ENCODE data around the gene NECTIN1. TPM values are rescaled to one million over a fixed set of nuclear protein-coding genes. Genes with fewer than 3 reads are reported as not detected.

Gene NECTIN1
- total and polyA plus RNA-seq, 2 of the 4 experiments (the other 2 are of a cell fraction), result 2.3 to 4.2 TPM

- no peaks in the 10 kb centered on the region for H3K79me1 ChIP-seq (ENCODE audit: low read depth in 1 of 2, low read length in 2 of 2)
- H2AK9ac ChIP-seq (replicated peaks; ENCODE audit: low read depth, low read length, poor library complexity), result no peak overlapping the region
- TF ChIP-seq ELK1 (IDR thresholded peaks at IDR 0.05; ENCODE audit: borderline replicate concordance, low read depth, low read length) (no peak), RAD21 (IDR thresholded peaks at IDR 0.05; ENCODE audit: low read length) (no peak), CEBPB (IDR thresholded peaks at IDR 0.05; ENCODE audit: low read depth, low read length) (no peak), RCOR1 (IDR thresholded peaks at IDR 0.05; ENCODE audit: insufficient replicate concordance, low read length) (no peak), POLR2A (IDR thresholded peaks at IDR 0.05; ENCODE audit: low read depth, low read length) (no peak), NFE2L2 (IDR thresholded peaks at IDR 0.05; ENCODE audit: low read depth, low read length) (no peak), MAZ (IDR thresholded peaks at IDR 0.05; ENCODE audit: borderline replicate concordance, low read depth, low read length) (no peak), SMC3 (IDR thresholded peaks at IDR 0.05; ENCODE audit: low read depth, low read length) (no peak), CHD1 (IDR thresholded peaks at IDR 0.05; ENCODE audit: low read depth, low read length) (no peak), MXI1 (IDR thresholded peaks at IDR 0.05; ENCODE audit: borderline replicate concordance, low read depth, low read length) (no peak)
- no peaks in the 10 kb centered on the region for H3K9me3 ChIP-seq (ENCODE audit: control insufficient read depth, insufficient read depth, low read length)
- no peaks in the 10 kb centered on the region for H4K20me1 ChIP-seq (ENCODE audit: insufficient read depth, low read length)
- no peak overlapping the region for H3K27ac ChIP-seq (ENCODE audit: insufficient read depth, low read length)
- H3K4ac ChIP-seq (ENCODE audit: low read depth, low read length), result no peak overlapping the region
- WGBS, 2 experiments (ENCODE audit: extremely low coverage in 2 of 2, insufficient read length in 1 of 2), result no CpG with 5 or more reads among the region's 8 CpGs
- 0 out of 2 replicates have a peak, but pooled peaks cover 2% of the 10 kb centered on the region for H3K9me1 ChIP-seq (ENCODE audit: insufficient read depth, low read length)
- peaks cover 75% of the 10 kb centered on the region for H3K27me3 ChIP-seq (ENCODE audit: control insufficient read depth, insufficient read depth, low read length)
- BruUV-seq (replicated peaks), result no TSS peak
- H3K4me1 ChIP-seq (ENCODE audit: control insufficient read depth, insufficient read depth, low read length), result no peaks in the 10 kb centered on the region; the same call in 1 of the 2 replicates
- H4K8ac ChIP-seq (ENCODE audit: low read depth in 2 of 2, low read length in 2 of 2), result no peak overlapping the region
- no peak overlapping the region for H2AFZ ChIP-seq (replicated peaks; ENCODE audit: low read length, poor library complexity)
- H3K56ac ChIP-seq (ENCODE audit: extremely low read depth, insufficient read depth, low read length), result no peak overlapping the region
- H3K9ac ChIP-seq (ENCODE audit: low read depth, low read length), result no peak overlapping the region
- DNase-seq (no peak), ATAC-seq (ENCODE audit: low read depth) (no peak)
- H3K4me3 ChIP-seq (ENCODE audit: insufficient read depth, low read depth, low read length), result no peak overlapping the region
- H2BK120ac ChIP-seq (ENCODE audit: low read depth, low read length), result no peak overlapping the region
- H4K5ac ChIP-seq (ENCODE audit: low read depth, low read length), result no peak overlapping the region
- ChIA-PET POLR2A (ENCODE audit: unreplicated experiment) (no interaction called here), CTCF (interaction anchor here (1.4 kb wide), 1 partner anchor 10 kb away, joined by 6 read pairs; the partner anchor contains the start of gene NECTIN1)
- H2BK20ac ChIP-seq (ENCODE audit: low read depth, low read length), result no peak overlapping the region
- no peak overlapping the region for H3K4me2 ChIP-seq (ENCODE audit: low read depth, low read length)
- in situ Hi-C loops (cut with MboI; ENCODE audit: low sequenced_read_pairs), result loop anchor here (10.0 kb wide), 1 partner anchor 334 kb away; no protein-coding TSS in a partner anchor
- no peak overlapping the region for H2AK5ac ChIP-seq (ENCODE audit: low read depth, low read length)
- H3K18ac ChIP-seq (ENCODE audit: low read depth, low read length), result no peak overlapping the region
- no peak overlapping the region for H2BK5ac ChIP-seq (ENCODE audit: low read depth, low read length, poor library complexity, severe bottlenecking)
- intact Hi-C loops (cut with micrococcal nuclease), result no loop called here
- no peaks in the 10 kb centered on the region for H3K36me3 ChIP-seq (ENCODE audit: control insufficient read depth, insufficient read depth, low read length)
- no peak overlapping the region for H3K23ac ChIP-seq (ENCODE audit: low read depth, low read length)
- no peak overlapping the region for H2BK15ac ChIP-seq (ENCODE audit: low read depth, low read length)
- no peak overlapping the region for H4K91ac ChIP-seq (ENCODE audit: insufficient read depth, low read depth, low read length)
- dilution Hi-C loops (cut with HindIII; ENCODE audit: low sequenced_read_pairs, unreplicated experiment), result no loop called here
- H3K14ac ChIP-seq (replicated peaks; ENCODE audit: low read depth, low read length), result no peak overlapping the region
Measured at GRCh38 chr11:119739021-119739703, 10.2 kb upstream of the NECTIN1 start.

Data from IMR-90 (cell line).